ENCODE data around the gene GSTO2.

GSTO2 gene

DNA sequence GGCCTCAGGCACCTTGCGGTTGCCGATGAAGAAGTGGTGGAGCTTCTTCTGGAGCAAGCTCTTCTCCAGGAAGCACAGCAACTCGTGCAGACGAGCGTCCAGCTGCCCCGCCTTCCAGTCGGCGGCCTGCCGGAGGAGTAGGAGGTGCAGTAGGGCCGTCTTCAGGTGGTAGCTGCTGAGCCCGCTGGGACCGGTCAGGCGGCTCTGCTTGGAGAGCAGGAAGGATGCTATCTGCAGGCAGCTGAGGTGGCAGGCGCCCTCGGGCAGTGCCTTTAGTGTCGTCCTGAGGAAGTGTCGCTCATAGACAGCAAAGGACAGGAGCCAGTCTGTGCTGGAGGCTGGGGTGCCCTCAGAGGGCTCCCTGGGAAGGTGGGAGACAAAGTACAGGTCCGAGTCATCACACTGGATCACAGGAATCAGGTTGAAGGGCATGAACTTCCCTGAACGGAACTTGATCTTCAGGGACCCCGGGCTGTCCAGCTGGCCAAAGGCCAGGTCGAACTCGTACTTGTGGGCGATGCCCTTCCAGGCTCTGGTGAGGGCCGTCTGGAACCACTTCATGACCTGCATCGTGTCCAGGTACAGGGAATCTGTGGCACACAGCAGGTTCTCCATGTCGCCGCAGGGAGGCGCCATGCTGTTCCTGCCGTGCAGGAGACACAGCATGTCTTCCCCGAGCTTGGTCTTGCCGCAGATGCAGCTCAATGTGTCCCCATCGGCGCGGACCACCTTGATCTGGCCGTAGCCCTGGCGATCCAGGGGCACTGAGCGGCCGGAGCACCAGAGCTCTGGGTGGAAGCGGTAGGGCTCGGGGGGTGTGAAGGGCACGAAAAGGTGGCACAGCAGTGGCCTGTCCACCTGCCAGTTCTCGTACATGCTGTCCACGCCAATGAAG is 45.9 kb downstream of the GSTO2 start:
- no peaks in the 10 kb centered on the region for H3K27me3 ChIP-seq (replicated peaks; ENCODE audit: control insufficient read depth, insufficient read depth, low read length)

DNA sequence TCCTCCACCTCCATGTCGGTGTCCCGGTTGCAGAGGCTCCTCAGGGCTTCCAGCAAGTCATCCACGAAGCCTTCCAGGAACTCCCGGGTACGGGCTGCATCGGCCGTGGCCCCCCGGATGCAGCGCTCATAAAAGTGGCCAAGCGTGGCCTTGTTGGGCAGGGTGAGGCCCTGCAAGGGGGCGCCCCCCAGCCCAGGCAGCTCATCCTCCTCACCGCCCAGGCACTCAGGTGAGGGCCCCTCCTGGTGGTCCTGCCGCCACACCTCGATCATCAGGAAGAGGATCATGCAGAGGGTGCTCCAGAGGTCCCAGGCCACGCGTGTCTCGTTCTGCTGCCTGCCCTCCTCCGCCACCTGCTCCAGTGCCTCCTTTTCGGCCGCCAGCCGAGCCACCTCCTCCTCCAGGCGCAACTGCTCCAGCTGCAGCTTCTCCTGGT is 46.5 kb downstream of the GSTO2 start:
- Histone ChIP-seq H3K9me3 (ENCODE audit: control insufficient read depth, low read length) (no peaks in the 10 kb centered on the region), H3K4me1 (ENCODE audit: control insufficient read depth, insufficient read depth, low read length) (peaks cover 50% of the 10 kb centered on the region), H3K9ac (ENCODE audit: low read length) (no peak overlapping the region), H3K27me3 (replicated peaks; ENCODE audit: control insufficient read depth, insufficient read depth, low read length) (no peaks in the 10 kb centered on the region), H3K4me3 (ENCODE audit: low read length) (no peak overlapping the region), H3K36me3 (ENCODE audit: control insufficient read depth, insufficient read depth, low read length, severe bottlenecking) (peaks cover 36% of the 10 kb centered on the region)
- DNase-seq (ENCODE audit: low read depth), result no peak

More for the DNA sequence above, 45.9 kb downstream of the GSTO2 start:
- no peak overlapping the region for H3K9ac ChIP-seq (ENCODE audit: low read length)
- H3K9me3 ChIP-seq (ENCODE audit: control insufficient read depth, low read length), result no peaks in the 10 kb centered on the region
- H3K4me3 ChIP-seq (ENCODE audit: low read length), result no peak overlapping the region
- H3K36me3 ChIP-seq (ENCODE audit: control insufficient read depth, insufficient read depth, low read length, severe bottlenecking), result peaks cover 36% of the 10 kb centered on the region
- no peak for DNase-seq (ENCODE audit: low read depth)
- peaks cover 53% of the 10 kb centered on the region for H3K4me1 ChIP-seq (ENCODE audit: control insufficient read depth, insufficient read depth, low read length)

DNA sequence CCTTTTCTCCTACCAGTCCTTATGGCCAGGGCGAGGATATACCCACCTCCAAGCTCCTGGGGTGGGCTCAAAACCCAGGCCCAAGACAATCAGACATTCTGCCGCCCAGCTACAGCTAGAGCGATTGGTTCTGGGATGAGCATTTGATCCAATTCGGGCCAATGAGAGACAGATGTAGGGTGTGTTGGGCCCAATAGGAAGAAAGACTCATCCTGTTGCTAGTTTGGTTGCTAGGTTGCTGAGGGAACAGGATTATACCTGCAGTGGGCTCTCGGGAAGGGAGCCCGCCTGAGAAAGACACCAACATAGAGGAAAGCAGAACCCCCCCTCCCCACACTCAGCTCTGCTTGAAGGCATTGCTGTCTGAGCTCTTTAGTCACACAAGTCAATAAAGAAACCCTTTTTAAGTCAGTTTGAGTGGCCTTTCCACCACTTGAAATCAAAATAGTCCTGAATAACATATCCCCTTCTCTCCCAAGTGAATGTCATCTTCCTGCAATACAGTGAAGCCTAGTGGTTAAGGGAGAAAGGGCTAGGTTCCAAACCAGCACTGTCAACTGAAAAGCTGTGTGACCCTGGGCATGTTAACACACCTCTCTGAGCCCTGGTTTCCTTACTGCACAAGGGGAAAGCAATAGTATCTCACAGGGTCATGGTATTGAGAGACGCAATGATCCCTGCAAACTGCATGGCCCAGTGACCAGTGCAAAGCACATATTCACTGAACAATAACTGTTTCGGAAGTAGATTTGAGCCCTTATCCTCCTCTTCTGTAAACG is 47.5 kb downstream of the GSTO2 start:
- peak overlapping the region; percentile 22 for H3K4me3 ChIP-seq (ENCODE audit: low read length)
- no peak for DNase-seq (ENCODE audit: low read depth)
- H3K9ac ChIP-seq (ENCODE audit: low read length), result peak overlapping the region; percentile 47
- H3K4me1 ChIP-seq (ENCODE audit: control insufficient read depth, insufficient read depth, low read length), result peaks cover 43% of the 10 kb centered on the region
- H3K27me3 ChIP-seq (replicated peaks; ENCODE audit: control insufficient read depth, insufficient read depth, low read length), result no peaks in the 10 kb centered on the region
- no peaks in the 10 kb centered on the region for H3K9me3 ChIP-seq (ENCODE audit: control insufficient read depth, low read length)
- H3K36me3 ChIP-seq (ENCODE audit: control insufficient read depth, insufficient read depth, low read length, severe bottlenecking), result peaks cover 36% of the 10 kb centered on the region

DNA sequence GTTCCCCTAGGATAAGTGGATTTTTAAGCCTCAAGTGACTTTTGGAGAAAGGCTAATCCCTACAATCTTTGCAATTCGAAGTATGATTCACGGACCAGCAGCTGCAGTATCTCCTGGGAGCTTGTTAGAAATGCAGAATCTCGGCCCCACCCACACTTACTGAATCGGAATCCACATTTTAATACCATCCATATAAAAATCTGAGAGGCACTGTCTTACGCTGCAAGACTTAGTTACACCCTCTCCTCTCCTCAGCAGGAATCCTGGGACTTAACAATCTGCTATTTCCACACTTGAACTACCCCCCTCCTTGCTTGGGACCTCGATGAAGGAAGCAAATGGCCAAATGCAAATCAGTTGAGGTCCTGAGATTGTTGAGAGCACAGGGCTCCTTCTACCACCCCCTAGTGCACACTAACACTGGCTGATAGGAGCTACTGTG is 48.3 kb downstream of the GSTO2 start:
- Histone ChIP-seq H3K9ac (ENCODE audit: low read length) (peak overlapping the region; percentile 2), H3K36me3 (ENCODE audit: control insufficient read depth, insufficient read depth, low read length, severe bottlenecking) (peaks cover 34% of the 10 kb centered on the region), H3K27me3 (replicated peaks; ENCODE audit: control insufficient read depth, insufficient read depth, low read length) (no peaks in the 10 kb centered on the region), H3K4me1 (ENCODE audit: control insufficient read depth, insufficient read depth, low read length) (peaks cover 43% of the 10 kb centered on the region), H3K9me3 (ENCODE audit: control insufficient read depth, low read length) (no peaks in the 10 kb centered on the region), H3K4me3 (ENCODE audit: low read length) (peak overlapping the region; percentile 17)
- DNase-seq (ENCODE audit: low read depth), result peak; percentile 92

DNA sequence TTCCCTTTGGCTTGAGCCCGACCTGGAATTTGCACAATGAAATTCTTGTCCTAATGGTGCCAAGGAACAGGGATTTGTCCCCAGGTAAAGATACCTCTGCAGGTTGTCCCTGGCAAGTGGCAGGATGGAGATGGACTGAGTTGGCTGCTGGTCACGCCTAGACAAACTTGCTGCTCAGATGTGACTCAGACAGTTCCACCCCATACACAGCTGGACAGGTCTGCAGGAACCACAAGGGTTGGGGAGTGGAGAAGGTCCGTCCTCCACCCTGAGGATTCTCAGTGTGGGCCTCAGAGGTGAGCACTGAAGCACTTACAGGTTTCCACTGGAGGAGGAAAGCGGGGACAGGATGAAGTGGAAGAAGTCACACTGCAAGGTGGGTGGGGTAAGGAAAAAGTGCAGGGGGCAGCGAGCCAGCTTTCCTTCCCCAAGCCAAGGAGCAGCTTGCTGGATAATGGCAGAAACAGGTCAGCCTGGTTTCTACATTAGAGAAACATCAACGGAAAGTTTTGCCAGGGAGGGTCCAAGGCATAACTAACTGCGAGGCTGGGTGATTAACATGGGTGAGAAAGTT is 48.8 kb downstream of the GSTO2 start:
- Histone ChIP-seq H3K9ac (ENCODE audit: low read length) (peak overlapping the region; percentile 2), H3K4me1 (ENCODE audit: control insufficient read depth, insufficient read depth, low read length) (peaks cover 43% of the 10 kb centered on the region), H3K9me3 (ENCODE audit: control insufficient read depth, low read length) (no peaks in the 10 kb centered on the region), H3K27me3 (replicated peaks; ENCODE audit: control insufficient read depth, insufficient read depth, low read length) (no peaks in the 10 kb centered on the region), H3K4me3 (ENCODE audit: low read length) (peak overlapping the region; percentile 17), H3K36me3 (ENCODE audit: control insufficient read depth, insufficient read depth, low read length, severe bottlenecking) (peaks cover 29% of the 10 kb centered on the region)
- DNase-seq (ENCODE audit: low read depth), result no peak

DNA sequence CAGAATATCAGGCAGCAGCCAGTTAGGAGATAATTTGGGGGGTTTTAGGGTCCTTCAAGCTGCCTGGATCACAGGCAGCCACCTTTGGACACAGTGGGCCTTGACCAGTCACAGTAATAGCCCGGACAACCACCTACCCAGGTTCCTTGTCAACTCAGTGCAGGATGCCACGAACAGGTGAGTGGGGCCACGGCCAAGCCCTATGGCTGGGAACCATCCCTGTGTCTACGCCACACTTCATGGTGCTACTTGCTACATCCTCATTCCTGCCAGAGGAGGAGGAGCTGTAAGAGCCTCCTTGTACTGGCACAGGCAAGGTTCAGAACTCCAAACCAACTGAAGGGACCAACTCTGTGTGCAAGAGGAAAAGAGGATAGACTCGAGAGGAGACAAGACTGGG is 49.3 kb downstream of the GSTO2 start:
- H3K4me1 ChIP-seq (ENCODE audit: control insufficient read depth, insufficient read depth, low read length), result peaks cover 43% of the 10 kb centered on the region
- H3K27me3 ChIP-seq (replicated peaks; ENCODE audit: control insufficient read depth, insufficient read depth, low read length), result no peaks in the 10 kb centered on the region
- peaks cover 24% of the 10 kb centered on the region for H3K36me3 ChIP-seq (ENCODE audit: control insufficient read depth, insufficient read depth, low read length, severe bottlenecking)

DNA sequence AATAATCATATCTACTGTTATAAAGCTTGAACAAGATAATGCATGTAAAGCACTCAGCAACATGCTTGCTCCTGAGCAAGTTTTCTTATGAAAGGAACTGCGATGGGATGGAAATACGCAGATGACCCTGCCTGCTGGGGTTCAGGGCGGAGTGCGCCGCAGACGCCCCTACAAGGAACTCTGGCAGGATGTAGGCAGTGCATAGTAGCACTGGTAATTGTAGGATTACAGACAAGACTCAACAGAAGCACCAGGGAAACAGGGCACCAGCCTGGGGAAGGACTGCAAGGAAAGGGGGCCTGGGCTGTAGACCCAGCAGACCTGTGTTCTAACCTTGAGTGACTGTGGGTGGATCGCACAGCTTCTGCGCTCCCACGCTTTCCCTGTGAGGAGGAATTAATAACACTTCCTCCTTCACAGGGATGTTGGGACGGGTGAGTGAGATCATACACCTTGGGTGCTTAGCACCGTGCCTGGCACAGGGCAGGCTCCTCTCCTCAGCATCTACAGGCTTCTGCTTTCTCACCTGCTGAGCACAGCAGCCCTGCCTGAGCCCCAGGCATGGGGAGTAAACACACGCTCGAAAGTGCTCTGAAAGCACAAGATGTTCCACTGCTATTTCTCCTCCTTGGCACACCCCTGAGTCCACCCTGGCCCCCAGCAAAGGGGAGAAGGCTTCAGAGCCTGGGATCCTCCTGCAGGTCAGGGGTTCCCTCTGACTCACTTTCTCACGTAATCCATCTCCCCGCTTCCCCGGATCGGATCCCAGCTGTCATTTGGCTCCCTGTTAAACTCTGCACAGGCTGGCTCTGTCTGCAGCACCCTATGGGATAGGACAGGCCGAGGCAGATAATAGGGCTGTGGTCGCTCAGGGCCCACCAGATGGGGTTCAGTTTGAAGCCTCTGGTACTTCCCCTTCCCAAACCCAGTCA is 50.1 kb downstream of the GSTO2 start:
- H3K36me3 ChIP-seq (ENCODE audit: control insufficient read depth, insufficient read depth, low read length, severe bottlenecking), result peaks cover 16% of the 10 kb centered on the region
- DNase-seq (ENCODE audit: low read depth), result no peak
- peaks cover 43% of the 10 kb centered on the region for H3K4me1 ChIP-seq (ENCODE audit: control insufficient read depth, insufficient read depth, low read length)
- no peaks in the 10 kb centered on the region for H3K9me3 ChIP-seq (ENCODE audit: control insufficient read depth, low read length)
- no peaks in the 10 kb centered on the region for H3K27me3 ChIP-seq (replicated peaks; ENCODE audit: control insufficient read depth, insufficient read depth, low read length)
- H3K9ac ChIP-seq (ENCODE audit: low read length), result no peak overlapping the region
- H3K4me3 ChIP-seq (ENCODE audit: low read length), result no peak overlapping the region

More for the DNA sequence above, 49.3 kb downstream of the GSTO2 start:
- DNase-seq (ENCODE audit: low read depth), result no peak
- Histone ChIP-seq H3K9ac (ENCODE audit: low read length) (no peak overlapping the region), H3K4me3 (ENCODE audit: low read length) (no peak overlapping the region), H3K9me3 (ENCODE audit: control insufficient read depth, low read length) (no peaks in the 10 kb centered on the region)

DNA sequence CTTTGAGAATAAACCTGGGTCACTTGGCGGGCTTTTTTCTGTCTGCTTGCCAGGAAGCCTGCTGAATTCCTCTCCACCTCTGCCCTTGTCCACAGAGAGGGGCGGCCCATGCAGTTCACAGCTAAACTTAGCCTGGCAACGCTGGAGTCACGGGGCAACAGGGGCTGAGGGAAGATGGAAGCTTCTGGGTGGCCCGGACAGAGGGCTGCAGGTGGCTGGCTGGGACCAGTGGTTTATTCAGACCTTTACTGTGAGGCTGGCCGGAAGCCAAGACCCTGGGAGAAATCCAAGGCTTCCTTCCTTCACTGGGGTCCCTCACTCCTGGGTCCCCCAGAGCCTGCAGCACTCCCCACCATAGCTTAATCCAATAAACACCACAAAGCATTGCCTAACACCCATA is 52.2 kb downstream of the GSTO2 start:
- no peaks in the 10 kb centered on the region for H3K9me3 ChIP-seq (ENCODE audit: control insufficient read depth, low read length)
- H3K36me3 ChIP-seq (ENCODE audit: control insufficient read depth, insufficient read depth, low read length, severe bottlenecking), result no peaks in the 10 kb centered on the region
- H3K4me3 ChIP-seq (ENCODE audit: low read length), result no peak overlapping the region
- no peak overlapping the region for H3K9ac ChIP-seq (ENCODE audit: low read length)
- no peaks in the 10 kb centered on the region for H3K27me3 ChIP-seq (replicated peaks; ENCODE audit: control insufficient read depth, insufficient read depth, low read length)
- no peak for DNase-seq (ENCODE audit: low read depth)
- H3K4me1 ChIP-seq (ENCODE audit: control insufficient read depth, insufficient read depth, low read length), result peaks cover 44% of the 10 kb centered on the region

DNA sequence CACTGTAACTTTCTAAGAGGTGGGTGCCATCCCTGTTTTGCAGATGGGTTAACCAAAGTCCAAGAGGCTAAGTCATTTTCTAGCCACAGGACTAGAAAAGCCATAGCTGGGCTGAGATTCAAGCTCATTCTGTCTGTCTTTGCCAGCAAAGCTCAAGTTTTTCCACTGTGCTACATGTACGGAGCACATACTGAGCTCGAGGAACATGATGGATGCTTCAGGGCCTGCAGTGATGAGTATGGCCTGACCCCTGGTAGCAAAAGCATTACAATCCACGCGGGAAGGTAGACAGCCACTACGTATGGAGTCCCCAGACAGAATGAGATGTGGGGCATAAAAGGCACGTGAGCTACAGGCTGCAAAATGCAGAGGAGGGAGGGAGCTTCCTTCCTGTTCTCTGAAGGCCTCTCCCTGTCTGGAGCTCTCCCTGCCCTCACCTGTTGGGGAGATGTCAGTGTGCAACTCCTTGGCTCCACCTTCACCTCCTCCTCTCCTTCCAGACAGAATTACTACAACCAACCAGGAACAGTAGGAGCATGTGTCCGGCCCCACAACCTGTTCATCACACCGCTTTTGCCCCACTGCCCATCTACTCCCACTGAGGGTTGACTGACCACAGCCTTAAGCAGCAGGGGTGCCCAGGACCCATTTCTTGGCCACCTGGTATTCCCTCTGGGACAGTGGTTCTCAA is 52.9 kb downstream of the GSTO2 start:
- Histone ChIP-seq H3K4me1 (ENCODE audit: control insufficient read depth, insufficient read depth, low read length) (peaks cover 40% of the 10 kb centered on the region), H3K36me3 (ENCODE audit: control insufficient read depth, insufficient read depth, low read length, severe bottlenecking) (no peaks in the 10 kb centered on the region)

DNA sequence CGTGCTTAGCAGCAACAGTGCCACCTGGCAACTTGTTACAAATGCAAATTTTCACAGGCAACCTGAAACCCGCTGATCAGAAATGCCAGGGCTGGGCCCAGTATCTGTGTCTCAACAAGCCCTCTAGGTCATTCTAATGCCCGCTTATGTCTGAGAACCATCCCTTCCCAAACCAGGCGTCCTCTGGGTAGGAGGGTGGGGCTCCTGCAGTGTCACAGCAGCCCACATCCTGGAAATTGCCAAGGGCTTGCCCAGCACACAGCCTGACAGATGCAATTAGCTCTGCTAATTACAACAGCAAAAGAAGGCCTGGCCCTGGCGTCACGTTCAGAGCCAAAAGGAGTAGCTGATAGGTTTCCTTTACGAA is 53.4 kb downstream of the GSTO2 start:
- no peaks in the 10 kb centered on the region for H3K9me3 ChIP-seq (ENCODE audit: control insufficient read depth, low read length)
- no peak for DNase-seq (ENCODE audit: low read depth)
- no peaks in the 10 kb centered on the region for H3K27me3 ChIP-seq (replicated peaks; ENCODE audit: control insufficient read depth, insufficient read depth, low read length)
- no peaks in the 10 kb centered on the region for H3K36me3 ChIP-seq (ENCODE audit: control insufficient read depth, insufficient read depth, low read length, severe bottlenecking)
- peaks cover 41% of the 10 kb centered on the region for H3K4me1 ChIP-seq (ENCODE audit: control insufficient read depth, insufficient read depth, low read length)
- no peak overlapping the region for H3K4me3 ChIP-seq (ENCODE audit: low read length)
- no peak overlapping the region for H3K9ac ChIP-seq (ENCODE audit: low read length)

More for the DNA sequence above, 52.9 kb downstream of the GSTO2 start:
- Histone ChIP-seq H3K27me3 (replicated peaks; ENCODE audit: control insufficient read depth, insufficient read depth, low read length) (no peaks in the 10 kb centered on the region), H3K4me3 (ENCODE audit: low read length) (no peak overlapping the region), H3K9ac (ENCODE audit: low read length) (no peak overlapping the region), H3K9me3 (ENCODE audit: control insufficient read depth, low read length) (no peaks in the 10 kb centered on the region)
- DNase-seq (ENCODE audit: low read depth), result no peak

Data from adipocyte (in vitro differentiated cells).